ENCODE data around the gene ACSM3. TPM values are rescaled to one million over a fixed set of nuclear protein-coding genes. Genes with fewer than 3 reads are reported as not detected.

The ACSM3 gene
- total and polyA plus RNA-seq, 2 experiments from 2014 or later: 5.7 to 8.7 TPM

DNA sequence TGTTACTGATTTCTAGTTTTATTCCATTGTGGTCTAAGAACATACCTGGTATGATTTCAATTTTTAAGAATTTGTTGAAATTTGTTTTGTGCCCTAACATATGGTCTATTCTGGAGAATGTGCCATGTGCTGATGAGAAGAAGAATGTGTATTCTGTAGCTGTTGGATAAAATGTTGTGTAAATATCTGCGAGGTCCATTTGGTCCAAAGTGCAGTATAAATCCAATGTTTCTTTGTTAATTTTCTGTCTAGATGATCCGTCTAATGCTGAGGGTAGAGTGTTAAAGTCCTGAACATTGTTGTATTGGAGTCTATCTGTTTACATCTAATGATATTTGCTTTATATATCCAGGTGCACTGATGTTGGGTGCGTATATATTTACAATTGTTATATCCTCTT lies 9.9 kb downstream of the ACSM3 start:
- no peaks in the 10 kb centered on the region for H3K36me3 Mint-ChIP-seq (ENCODE audit: low read depth)
- no peak for TF ChIP-seq POLR2AphosphoS5 (IDR thresholded peaks at IDR 0.05; ENCODE audit: low read depth)
- TF ChIP-seq, protein P1, sequence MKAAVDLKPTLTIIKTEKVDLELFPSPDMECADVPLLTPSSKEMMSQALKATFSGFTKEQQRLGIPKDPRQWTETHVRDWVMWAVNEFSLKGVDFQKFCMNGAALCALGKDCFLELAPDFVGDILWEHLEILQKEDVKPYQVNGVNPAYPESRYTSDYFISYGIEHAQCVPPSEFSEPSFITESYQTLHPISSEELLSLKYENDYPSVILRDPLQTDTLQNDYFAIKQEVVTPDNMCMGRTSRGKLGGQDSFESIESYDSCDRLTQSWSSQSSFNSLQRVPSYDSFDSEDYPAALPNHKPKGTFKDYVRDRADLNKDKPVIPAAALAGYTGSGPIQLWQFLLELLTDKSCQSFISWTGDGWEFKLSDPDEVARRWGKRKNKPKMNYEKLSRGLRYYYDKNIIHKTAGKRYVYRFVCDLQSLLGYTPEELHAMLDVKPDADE (IDR thresholded peaks at IDR 0.05): no peak
- TF ChIP-seq NANOG (IDR thresholded peaks at IDR 0.05; ENCODE audit: borderline replicate concordance): no peak
- no peak for TF ChIP-seq ZNF331 (CRISPR knock-in tag; IDR thresholded peaks at IDR 0.05; ENCODE audit: low read depth)
- TF ChIP-seq JUNB (IDR thresholded peaks at IDR 0.05; ENCODE audit: unreplicated experiment): no peak
- TF ChIP-seq, protein P2, sequence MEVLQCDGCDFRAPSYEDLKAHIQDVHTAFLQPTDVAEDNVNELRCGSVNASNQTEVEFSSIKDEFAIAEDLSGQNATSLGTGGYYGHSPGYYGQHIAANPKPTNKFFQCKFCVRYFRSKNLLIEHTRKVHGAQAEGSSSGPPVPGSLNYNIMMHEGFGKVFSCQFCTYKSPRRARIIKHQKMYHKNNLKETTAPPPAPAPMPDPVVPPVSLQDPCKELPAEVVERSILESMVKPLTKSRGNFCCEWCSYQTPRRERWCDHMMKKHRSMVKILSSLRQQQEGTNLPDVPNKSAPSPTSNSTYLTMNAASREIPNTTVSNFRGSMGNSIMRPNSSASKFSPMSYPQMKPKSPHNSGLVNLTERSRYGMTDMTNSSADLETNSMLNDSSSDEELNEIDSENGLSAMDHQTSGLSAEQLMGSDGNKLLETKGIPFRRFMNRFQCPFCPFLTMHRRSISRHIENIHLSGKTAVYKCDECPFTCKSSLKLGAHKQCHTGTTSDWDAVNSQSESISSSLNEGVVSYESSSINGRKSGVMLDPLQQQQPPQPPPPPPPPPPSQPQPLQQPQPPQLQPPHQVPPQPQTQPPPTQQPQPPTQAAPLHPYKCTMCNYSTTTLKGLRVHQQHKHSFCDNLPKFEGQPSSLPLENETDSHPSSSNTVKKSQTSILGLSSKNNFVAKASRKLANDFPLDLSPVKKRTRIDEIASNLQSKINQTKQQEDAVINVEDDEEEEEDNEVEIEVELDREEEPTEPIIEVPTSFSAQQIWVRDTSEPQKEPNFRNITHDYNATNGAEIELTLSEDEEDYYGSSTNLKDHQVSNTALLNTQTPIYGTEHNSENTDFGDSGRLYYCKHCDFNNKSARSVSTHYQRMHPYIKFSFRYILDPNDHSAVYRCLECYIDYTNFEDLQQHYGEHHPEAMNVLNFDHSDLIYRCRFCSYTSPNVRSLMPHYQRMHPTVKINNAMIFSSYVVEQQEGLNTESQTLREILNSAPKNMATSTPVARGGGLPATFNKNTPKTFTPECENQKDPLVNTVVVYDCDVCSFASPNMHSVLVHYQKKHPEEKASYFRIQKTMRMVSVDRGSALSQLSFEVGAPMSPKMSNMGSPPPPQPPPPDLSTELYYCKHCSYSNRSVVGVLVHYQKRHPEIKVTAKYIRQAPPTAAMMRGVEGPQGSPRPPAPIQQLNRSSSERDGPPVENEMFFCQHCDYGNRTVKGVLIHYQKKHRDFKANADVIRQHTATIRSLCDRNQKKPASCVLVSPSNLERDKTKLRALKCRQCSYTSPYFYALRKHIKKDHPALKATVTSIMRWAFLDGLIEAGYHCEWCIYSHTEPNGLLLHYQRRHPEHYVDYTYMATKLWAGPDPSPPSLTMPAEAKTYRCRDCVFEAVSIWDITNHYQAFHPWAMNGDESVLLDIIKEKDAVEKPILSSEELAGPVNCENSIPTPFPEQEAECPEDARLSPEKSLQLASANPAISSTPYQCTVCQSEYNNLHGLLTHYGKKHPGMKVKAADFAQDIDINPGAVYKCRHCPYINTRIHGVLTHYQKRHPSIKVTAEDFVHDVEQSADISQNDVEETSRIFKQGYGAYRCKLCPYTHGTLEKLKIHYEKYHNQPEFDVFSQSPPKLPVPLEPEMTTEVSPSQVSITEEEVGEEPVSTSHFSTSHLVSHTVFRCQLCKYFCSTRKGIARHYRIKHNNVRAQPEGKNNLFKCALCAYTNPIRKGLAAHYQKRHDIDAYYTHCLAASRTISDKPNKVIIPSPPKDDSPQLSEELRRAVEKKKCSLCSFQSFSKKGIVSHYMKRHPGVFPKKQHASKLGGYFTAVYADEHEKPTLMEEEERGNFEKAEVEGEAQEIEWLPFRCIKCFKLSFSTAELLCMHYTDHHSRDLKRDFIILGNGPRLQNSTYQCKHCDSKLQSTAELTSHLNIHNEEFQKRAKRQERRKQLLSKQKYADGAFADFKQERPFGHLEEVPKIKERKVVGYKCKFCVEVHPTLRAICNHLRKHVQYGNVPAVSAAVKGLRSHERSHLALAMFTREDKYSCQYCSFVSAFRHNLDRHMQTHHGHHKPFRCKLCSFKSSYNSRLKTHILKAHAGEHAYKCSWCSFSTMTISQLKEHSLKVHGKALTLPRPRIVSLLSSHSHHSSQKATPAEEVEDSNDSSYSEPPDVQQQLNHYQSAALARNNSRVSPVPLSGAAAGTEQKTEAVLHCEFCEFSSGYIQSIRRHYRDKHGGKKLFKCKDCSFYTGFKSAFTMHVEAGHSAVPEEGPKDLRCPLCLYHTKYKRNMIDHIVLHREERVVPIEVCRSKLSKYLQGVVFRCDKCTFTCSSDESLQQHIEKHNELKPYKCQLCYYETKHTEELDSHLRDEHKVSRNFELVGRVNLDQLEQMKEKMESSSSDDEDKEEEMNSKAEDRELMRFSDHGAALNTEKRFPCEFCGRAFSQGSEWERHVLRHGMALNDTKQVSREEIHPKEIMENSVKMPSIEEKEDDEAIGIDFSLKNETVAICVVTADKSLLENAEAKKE (CRISPR knock-in tag; IDR thresholded peaks at IDR 0.05): no peak
- TF ChIP-seq, protein P3, sequence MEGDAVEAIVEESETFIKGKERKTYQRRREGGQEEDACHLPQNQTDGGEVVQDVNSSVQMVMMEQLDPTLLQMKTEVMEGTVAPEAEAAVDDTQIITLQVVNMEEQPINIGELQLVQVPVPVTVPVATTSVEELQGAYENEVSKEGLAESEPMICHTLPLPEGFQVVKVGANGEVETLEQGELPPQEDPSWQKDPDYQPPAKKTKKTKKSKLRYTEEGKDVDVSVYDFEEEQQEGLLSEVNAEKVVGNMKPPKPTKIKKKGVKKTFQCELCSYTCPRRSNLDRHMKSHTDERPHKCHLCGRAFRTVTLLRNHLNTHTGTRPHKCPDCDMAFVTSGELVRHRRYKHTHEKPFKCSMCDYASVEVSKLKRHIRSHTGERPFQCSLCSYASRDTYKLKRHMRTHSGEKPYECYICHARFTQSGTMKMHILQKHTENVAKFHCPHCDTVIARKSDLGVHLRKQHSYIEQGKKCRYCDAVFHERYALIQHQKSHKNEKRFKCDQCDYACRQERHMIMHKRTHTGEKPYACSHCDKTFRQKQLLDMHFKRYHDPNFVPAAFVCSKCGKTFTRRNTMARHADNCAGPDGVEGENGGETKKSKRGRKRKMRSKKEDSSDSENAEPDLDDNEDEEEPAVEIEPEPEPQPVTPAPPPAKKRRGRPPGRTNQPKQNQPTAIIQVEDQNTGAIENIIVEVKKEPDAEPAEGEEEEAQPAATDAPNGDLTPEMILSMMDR (conservative IDR thresholded peaks at IDR 0.05; ENCODE audit: low read depth in 2 of 2): no peak
- TF ChIP-seq EZH2 (IDR thresholded peaks at IDR 0.05; ENCODE audit: low read depth, unreplicated experiment): no peak
- TF ChIP-seq ZNF114 (CRISPR knock-in tag; IDR thresholded peaks at IDR 0.05): no peak
- no peak for TF ChIP-seq EZH2phosphoT487 (IDR thresholded peaks at IDR 0.05; ENCODE audit: unreplicated experiment)
- TF ChIP-seq, protein P4, sequence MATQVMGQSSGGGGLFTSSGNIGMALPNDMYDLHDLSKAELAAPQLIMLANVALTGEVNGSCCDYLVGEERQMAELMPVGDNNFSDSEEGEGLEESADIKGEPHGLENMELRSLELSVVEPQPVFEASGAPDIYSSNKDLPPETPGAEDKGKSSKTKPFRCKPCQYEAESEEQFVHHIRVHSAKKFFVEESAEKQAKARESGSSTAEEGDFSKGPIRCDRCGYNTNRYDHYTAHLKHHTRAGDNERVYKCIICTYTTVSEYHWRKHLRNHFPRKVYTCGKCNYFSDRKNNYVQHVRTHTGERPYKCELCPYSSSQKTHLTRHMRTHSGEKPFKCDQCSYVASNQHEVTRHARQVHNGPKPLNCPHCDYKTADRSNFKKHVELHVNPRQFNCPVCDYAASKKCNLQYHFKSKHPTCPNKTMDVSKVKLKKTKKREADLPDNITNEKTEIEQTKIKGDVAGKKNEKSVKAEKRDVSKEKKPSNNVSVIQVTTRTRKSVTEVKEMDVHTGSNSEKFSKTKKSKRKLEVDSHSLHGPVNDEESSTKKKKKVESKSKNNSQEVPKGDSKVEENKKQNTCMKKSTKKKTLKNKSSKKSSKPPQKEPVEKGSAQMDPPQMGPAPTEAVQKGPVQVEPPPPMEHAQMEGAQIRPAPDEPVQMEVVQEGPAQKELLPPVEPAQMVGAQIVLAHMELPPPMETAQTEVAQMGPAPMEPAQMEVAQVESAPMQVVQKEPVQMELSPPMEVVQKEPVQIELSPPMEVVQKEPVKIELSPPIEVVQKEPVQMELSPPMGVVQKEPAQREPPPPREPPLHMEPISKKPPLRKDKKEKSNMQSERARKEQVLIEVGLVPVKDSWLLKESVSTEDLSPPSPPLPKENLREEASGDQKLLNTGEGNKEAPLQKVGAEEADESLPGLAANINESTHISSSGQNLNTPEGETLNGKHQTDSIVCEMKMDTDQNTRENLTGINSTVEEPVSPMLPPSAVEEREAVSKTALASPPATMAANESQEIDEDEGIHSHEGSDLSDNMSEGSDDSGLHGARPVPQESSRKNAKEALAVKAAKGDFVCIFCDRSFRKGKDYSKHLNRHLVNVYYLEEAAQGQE (IDR thresholded peaks at IDR 0.05; ENCODE audit: unreplicated experiment): no peak
- no peak for TF ChIP-seq CREB1 (CRISPR knock-in tag; IDR thresholded peaks at IDR 0.05; ENCODE audit: low read depth)
- no peak for TF ChIP-seq STAT1 (IDR thresholded peaks at IDR 0.05; ENCODE audit: unreplicated experiment)
- ATAC-seq (no peak), DNase-seq (ENCODE audit: low spot score) (no peak)
- no peak overlapping the region for H3K4me3 Mint-ChIP-seq
- Histone ChIP-seq H3K79me2 (replicated peaks; ENCODE audit: insufficient read depth) (no peaks in the 10 kb centered on the region), H3K4me1 (ENCODE audit: insufficient read depth) (no peaks in the 10 kb centered on the region), H3F3A (replicated peaks; ENCODE audit: low read depth) (no peaks in the 10 kb centered on the region), H3K9me2 (ENCODE audit: insufficient read depth) (no peaks in the 10 kb centered on the region), H3K4me3 (no peak overlapping the region), H3K36me3 (ENCODE audit: insufficient read depth) (no peaks in the 10 kb centered on the region), H3K4me2 (no peak overlapping the region), H3K27me3 (ENCODE audit: insufficient read depth) (no peaks in the 10 kb centered on the region), H3K27ac (ENCODE audit: low read depth) (no peak overlapping the region), H2AFZ (no peak overlapping the region), H4K20me1 (replicated peaks; ENCODE audit: insufficient read depth) (no peaks in the 10 kb centered on the region)
- H3K9me3 Mint-ChIP-seq: no peaks in the 10 kb centered on the region
- peaks cover 3% of the 10 kb centered on the region for H3K27me3 Mint-ChIP-seq (ENCODE audit: insufficient read depth, low read depth, poor library complexity)
- H3K4me1 Mint-ChIP-seq: no peaks in the 10 kb centered on the region
- no peak overlapping the region for H3K27ac Mint-ChIP-seq
